Uterus (tissue), 2 donors: ENCODE results near the gene CARD18.

ENCODE experiments used
- CTCF ChIP-seq, 4 experiments: fragments of 200-600 bp in 2 of 4; fragments of 450-650 bp in 2 of 4; sonication (generic) in 2 of 4; IDR thresholded peaks; one replicate each; pipeline ENCODE4 v1.5.1; 2016 to 2019; ENCODE audit warnings: antibody characterized with exemption in 4 of 4, mild to moderate bottlenecking in 2 of 4, moderate library complexity in 1 of 4
- POLR2A ChIP-seq, 2 donors: fragments of 450-650 bp; IDR thresholded peaks; one replicate each; pipeline ENCODE4 v1.6.1; 2016; ENCODE audit warnings: antibody characterized with exemption in 2 of 2, mild to moderate bottlenecking in 1 of 2, moderate library complexity in 1 of 2

DNA sequence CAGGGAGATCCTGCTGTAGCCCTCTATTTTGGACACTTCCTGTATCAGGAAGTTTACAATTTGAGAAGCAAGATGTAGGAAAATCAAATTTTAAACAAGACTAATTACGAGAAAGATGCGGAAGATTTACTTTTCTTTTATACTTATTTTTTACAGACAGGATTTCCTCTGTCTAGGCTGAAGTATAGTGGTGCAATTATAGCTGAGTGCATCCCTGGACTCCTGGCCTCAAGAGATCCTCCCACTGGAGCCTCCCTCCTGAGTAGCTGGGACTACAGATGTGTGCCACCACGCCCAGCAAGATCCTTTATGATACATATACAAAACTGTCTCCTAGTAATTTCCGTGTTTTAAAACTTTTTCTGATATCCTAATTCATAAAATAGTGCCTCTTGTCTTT lies 17.2 kb upstream of the CARD18 start:
- TF ChIP-seq CTCF (IDR thresholded peaks at IDR 0.05) (no peak), POLR2A (IDR thresholded peaks at IDR 0.05) (no peak)
